GM12891 (cell line): Measurements from ENCODE around the gene ELMOD3.

Experiments
- POLR2A ChIP-seq: IDR thresholded peaks from 2 replicates; pipeline ENCODE4 v1.6.1; 2011; ENCODE audit warnings: low read depth, low read length, control low read depth
- TAF1 ChIP-seq: IDR thresholded peaks from 2 replicates; pipeline ENCODE4 v1.6.1; 2011; ENCODE audit warnings: low read depth, low read length, control low read depth

GRCh38 chr2:85428343-85428881, 73.8 kb downstream of the ELMOD3 start:
- TF ChIP-seq POLR2A = no peak
- no peak for TF ChIP-seq TAF1
